ENCODE measurements around the gene CLCN2.

- no peak for TF ChIP-seq CTCF (IDR thresholded peaks at IDR 0.05)
- TF ChIP-seq POLR2A (IDR thresholded peaks at IDR 0.05): no peak
Observed at GRCh38 chr3:184395320-184395660, 33.9 kb upstream of the CLCN2 start.
